ENCODE measurements around the gene FAM50B.

FAM50B gene

GRCh38 chr6:3891883-3892282 lies 42.7 kb downstream of the FAM50B start:
- Histone ChIP-seq H3K4me1 (ENCODE audit: low read depth, poor library complexity, severe bottlenecking) (no peaks in the 10 kb centered on the region), H3K27me3 (ENCODE audit: insufficient read depth, low read depth) (no peaks in the 10 kb centered on the region), H3K36me3 (ENCODE audit: insufficient read depth) (no peaks in the 10 kb centered on the region), H3K4me2 (no peak overlapping the region), H3K4me3 (IDR thresholded peaks at IDR 0.05; ENCODE audit: insufficient read depth, low read depth, low read length) (no peak overlapping the region), H3K27ac (no peak overlapping the region), H3K79me2 (ENCODE audit: insufficient read depth, low read depth) (no peaks in the 10 kb centered on the region), H2AFZ (ENCODE audit: low read depth) (no peak overlapping the region), H3K9ac (no peak overlapping the region), H4K20me1 (ENCODE audit: insufficient read depth) (no peaks in the 10 kb centered on the region)
- TF ChIP-seq CTCF (conservative IDR thresholded peaks at IDR 0.05; ENCODE audit: low read depth, low read length), result no peak

GRCh38 chr6:3892603-3893002 lies 43.4 kb downstream of the FAM50B start:
- H3K79me2 ChIP-seq (ENCODE audit: insufficient read depth, low read depth), result no peaks in the 10 kb centered on the region
- no peak for TF ChIP-seq CTCF (conservative IDR thresholded peaks at IDR 0.05; ENCODE audit: low read depth, low read length)
- H3K9ac ChIP-seq, result no peak overlapping the region
- H3K4me3 ChIP-seq (IDR thresholded peaks at IDR 0.05; ENCODE audit: insufficient read depth, low read depth, low read length), result no peak overlapping the region
- H4K20me1 ChIP-seq (ENCODE audit: insufficient read depth), result no peaks in the 10 kb centered on the region
- no peaks in the 10 kb centered on the region for H3K4me1 ChIP-seq (ENCODE audit: low read depth, poor library complexity, severe bottlenecking)
- no peak overlapping the region for H3K4me2 ChIP-seq
- H3K27me3 ChIP-seq (ENCODE audit: insufficient read depth, low read depth), result no peaks in the 10 kb centered on the region
- H3K36me3 ChIP-seq (ENCODE audit: insufficient read depth), result no peaks in the 10 kb centered on the region
- no peak overlapping the region for H3K27ac ChIP-seq
- H2AFZ ChIP-seq (ENCODE audit: low read depth), result no peak overlapping the region

- H3K9ac ChIP-seq, result no peak overlapping the region
- H4K20me1 ChIP-seq (ENCODE audit: insufficient read depth), result no peaks in the 10 kb centered on the region
- no peaks in the 10 kb centered on the region for H3K4me1 ChIP-seq (ENCODE audit: low read depth, poor library complexity, severe bottlenecking)
- no peaks in the 10 kb centered on the region for H3K79me2 ChIP-seq (ENCODE audit: insufficient read depth, low read depth)
- TF ChIP-seq CTCF (conservative IDR thresholded peaks at IDR 0.05; ENCODE audit: low read depth, low read length), result no peak
- H3K27me3 ChIP-seq (ENCODE audit: insufficient read depth, low read depth), result no peaks in the 10 kb centered on the region
- H3K36me3 ChIP-seq (ENCODE audit: insufficient read depth), result no peaks in the 10 kb centered on the region
- no peak overlapping the region for H3K27ac ChIP-seq
- no peak overlapping the region for H2AFZ ChIP-seq (ENCODE audit: low read depth)
- no peak overlapping the region for H3K4me3 ChIP-seq (IDR thresholded peaks at IDR 0.05; ENCODE audit: insufficient read depth, low read depth, low read length)
- no peak overlapping the region for H3K4me2 ChIP-seq
Observed at GRCh38 chr6:3893487-3893886, 44.3 kb downstream of the FAM50B start.

GRCh38 chr6:3893917-3894316 lies 44.7 kb downstream of the FAM50B start:
- Histone ChIP-seq H3K79me2 (ENCODE audit: insufficient read depth, low read depth) (no peaks in the 10 kb centered on the region), H3K27me3 (ENCODE audit: insufficient read depth, low read depth) (no peaks in the 10 kb centered on the region), H3K4me2 (no peak overlapping the region), H3K4me1 (ENCODE audit: low read depth, poor library complexity, severe bottlenecking) (no peaks in the 10 kb centered on the region), H3K9ac (no peak overlapping the region), H3K4me3 (IDR thresholded peaks at IDR 0.05; ENCODE audit: insufficient read depth, low read depth, low read length) (no peak overlapping the region), H3K27ac (no peak overlapping the region), H3K36me3 (ENCODE audit: insufficient read depth) (no peaks in the 10 kb centered on the region), H4K20me1 (ENCODE audit: insufficient read depth) (no peaks in the 10 kb centered on the region), H2AFZ (ENCODE audit: low read depth) (no peak overlapping the region)
- no peak for TF ChIP-seq CTCF (conservative IDR thresholded peaks at IDR 0.05; ENCODE audit: low read depth, low read length)
